Measurements from ENCODE around the gene PROX1. TPM values are rescaled to one million over a fixed set of nuclear protein-coding genes. Genes with fewer than 3 reads are reported as not detected.

Gene PROX1
- total RNA-seq, 1 donor from 2014 or later, result 5.0 TPM

DNA sequence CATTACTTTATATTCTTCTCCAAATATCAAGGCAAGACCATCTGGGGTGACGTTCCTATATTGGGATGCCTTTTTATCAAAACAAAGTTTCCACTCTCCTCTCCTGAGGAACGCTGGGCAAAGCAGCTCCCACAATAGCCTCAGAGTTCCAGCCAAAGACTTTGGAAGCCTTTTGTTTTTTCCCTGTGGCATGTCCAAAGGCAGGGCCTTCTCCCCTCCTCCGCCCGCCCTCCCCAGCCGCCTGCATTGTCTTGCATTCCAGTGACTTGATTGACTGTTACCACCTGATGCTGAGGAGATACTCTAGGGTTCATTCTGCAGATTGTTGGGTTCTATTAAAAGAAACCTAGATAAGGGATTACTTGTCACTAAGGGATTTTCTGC is 43.5 kb downstream of the PROX1 start:
- Histone ChIP-seq H3K4me2 (peak overlapping the region; percentile 59), H2AFZ (replicated peaks) (no peak overlapping the region), H3K4me3 (peak overlapping the region; percentile 15), H3K36me3 (no peaks in the 10 kb centered on the region), H3K27ac (peak overlapping the region; percentile 13), H3F3A (ENCODE audit: low read depth) (peaks cover 14% of the 10 kb centered on the region), H3K4me1 (peaks cover 52% of the 10 kb centered on the region), H3K27me3 (no peaks in the 10 kb centered on the region), H3K9me3 (ENCODE audit: low read depth) (no peaks in the 10 kb centered on the region), H3K9ac (no peak overlapping the region), H3K79me2 (ENCODE audit: low read depth) (no peaks in the 10 kb centered on the region), H4K20me1 (ENCODE audit: low read depth) (no peaks in the 10 kb centered on the region)
- peak; percentile 86 for DNase-seq (ENCODE audit: low spot score)
- Mint-ChIP-seq H3K4me1 (peaks cover 54% of the 10 kb centered on the region), H3K27me3 (ENCODE audit: insufficient read depth, low read depth) (no peaks in the 10 kb centered on the region), H3K36me3 (no peaks in the 10 kb centered on the region), H3K9me3 (no peaks in the 10 kb centered on the region), H3K27ac (no peak overlapping the region), H3K4me3 (no peak overlapping the region)
- TF ChIP-seq EZH2phosphoT487 (IDR thresholded peaks at IDR 0.05) (no peak), EZH2 (IDR thresholded peaks at IDR 0.05) (no peak)
- TF ChIP-seq, protein P1, sequence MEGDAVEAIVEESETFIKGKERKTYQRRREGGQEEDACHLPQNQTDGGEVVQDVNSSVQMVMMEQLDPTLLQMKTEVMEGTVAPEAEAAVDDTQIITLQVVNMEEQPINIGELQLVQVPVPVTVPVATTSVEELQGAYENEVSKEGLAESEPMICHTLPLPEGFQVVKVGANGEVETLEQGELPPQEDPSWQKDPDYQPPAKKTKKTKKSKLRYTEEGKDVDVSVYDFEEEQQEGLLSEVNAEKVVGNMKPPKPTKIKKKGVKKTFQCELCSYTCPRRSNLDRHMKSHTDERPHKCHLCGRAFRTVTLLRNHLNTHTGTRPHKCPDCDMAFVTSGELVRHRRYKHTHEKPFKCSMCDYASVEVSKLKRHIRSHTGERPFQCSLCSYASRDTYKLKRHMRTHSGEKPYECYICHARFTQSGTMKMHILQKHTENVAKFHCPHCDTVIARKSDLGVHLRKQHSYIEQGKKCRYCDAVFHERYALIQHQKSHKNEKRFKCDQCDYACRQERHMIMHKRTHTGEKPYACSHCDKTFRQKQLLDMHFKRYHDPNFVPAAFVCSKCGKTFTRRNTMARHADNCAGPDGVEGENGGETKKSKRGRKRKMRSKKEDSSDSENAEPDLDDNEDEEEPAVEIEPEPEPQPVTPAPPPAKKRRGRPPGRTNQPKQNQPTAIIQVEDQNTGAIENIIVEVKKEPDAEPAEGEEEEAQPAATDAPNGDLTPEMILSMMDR (IDR thresholded peaks at IDR 0.05), result no peak

GRCh38 chr1:214037468-214037867 is 49.7 kb downstream of the PROX1 start:
- Mint-ChIP-seq H3K36me3 (no peaks in the 10 kb centered on the region), H3K27ac (no peak overlapping the region), H3K4me1 (peaks cover 4% of the 10 kb centered on the region), H3K27me3 (ENCODE audit: insufficient read depth, low read depth) (no peaks in the 10 kb centered on the region), H3K4me3 (no peak overlapping the region), H3K9me3 (no peaks in the 10 kb centered on the region)
- Histone ChIP-seq H3K4me3 (no peak overlapping the region), H3K79me2 (ENCODE audit: low read depth) (no peaks in the 10 kb centered on the region), H2AFZ (replicated peaks) (no peak overlapping the region), H3K4me1 (no peaks in the 10 kb centered on the region), H3F3A (ENCODE audit: low read depth) (no peaks in the 10 kb centered on the region), H4K20me1 (ENCODE audit: low read depth) (no peaks in the 10 kb centered on the region), H3K27ac (no peak overlapping the region), H3K9ac (no peak overlapping the region), H3K9me3 (ENCODE audit: low read depth) (no peaks in the 10 kb centered on the region), H3K27me3 (no peaks in the 10 kb centered on the region), H3K36me3 (no peaks in the 10 kb centered on the region), H3K4me2 (no peak overlapping the region)
- DNase-seq (ENCODE audit: low spot score), result no peak
- TF ChIP-seq, protein P1 (IDR thresholded peaks at IDR 0.05), result no peak
- TF ChIP-seq EZH2phosphoT487 (IDR thresholded peaks at IDR 0.05) (no peak), EZH2 (IDR thresholded peaks at IDR 0.05) (no peak)

- Mint-ChIP-seq H3K36me3 (no peaks in the 10 kb centered on the region), H3K27me3 (ENCODE audit: insufficient read depth, low read depth) (no peaks in the 10 kb centered on the region), H3K27ac (no peak overlapping the region), H3K9me3 (no peaks in the 10 kb centered on the region), H3K4me1 (no peaks in the 10 kb centered on the region), H3K4me3 (no peak overlapping the region)
- Histone ChIP-seq H3K4me1 (peaks cover 5% of the 10 kb centered on the region), H4K20me1 (ENCODE audit: low read depth) (no peaks in the 10 kb centered on the region), H2AFZ (replicated peaks) (no peak overlapping the region), H3K9me3 (ENCODE audit: low read depth) (no peaks in the 10 kb centered on the region), H3K4me2 (no peak overlapping the region), H3K79me2 (ENCODE audit: low read depth) (no peaks in the 10 kb centered on the region), H3F3A (ENCODE audit: low read depth) (no peaks in the 10 kb centered on the region), H3K27ac (no peak overlapping the region), H3K27me3 (no peaks in the 10 kb centered on the region), H3K4me3 (no peak overlapping the region), H3K36me3 (no peaks in the 10 kb centered on the region), H3K9ac (no peak overlapping the region)
- DNase-seq (ENCODE audit: low spot score), result no peak
- TF ChIP-seq EZH2phosphoT487 (IDR thresholded peaks at IDR 0.05) (no peak), EZH2 (IDR thresholded peaks at IDR 0.05) (no peak)
- TF ChIP-seq, protein P1 (IDR thresholded peaks at IDR 0.05), result no peak
Measured at GRCh38 chr1:214039394-214040018, 51.7 kb downstream of the PROX1 start.

All from neural progenitor cell (in vitro differentiated cells).